ENCODE results near the gene PNRC1.

PNRC1 gene

GRCh38 chr6:89133981-89134380 lies 53.4 kb downstream of the PNRC1 start:
- in situ Hi-C loops (cut with HindIII; ENCODE audit: low sequenced_read_pairs) = no loop called here
- no peak for TF ChIP-seq CTCF (IDR thresholded peaks at IDR 0.05; ENCODE audit: low read depth, low read length)
- H3K4me3 ChIP-seq (ENCODE audit: low read depth, low read length) = no peak overlapping the region
- DNase-seq (ENCODE audit: low read depth, low spot score) = no peak

- in situ Hi-C loops (cut with HindIII; ENCODE audit: low sequenced_read_pairs) = no loop called here
- H3K4me3 ChIP-seq (ENCODE audit: low read depth, low read length) = no peak overlapping the region
- no peak for DNase-seq (ENCODE audit: low read depth, low spot score)
- no peak for TF ChIP-seq CTCF (IDR thresholded peaks at IDR 0.05; ENCODE audit: low read depth, low read length)
Observed at GRCh38 chr6:89134723-89135122, 54.2 kb downstream of the PNRC1 start.
